ENCODE results near the gene CACNA1D.

The CACNA1D gene

GRCh38 chr3:53764026-53764775, 269.8 kb downstream of the CACNA1D start:
- no peak for DNase-seq

GRCh38 chr3:53765753-53766152, 271.3 kb downstream of the CACNA1D start:
- DNase-seq, result no peak

DNA sequence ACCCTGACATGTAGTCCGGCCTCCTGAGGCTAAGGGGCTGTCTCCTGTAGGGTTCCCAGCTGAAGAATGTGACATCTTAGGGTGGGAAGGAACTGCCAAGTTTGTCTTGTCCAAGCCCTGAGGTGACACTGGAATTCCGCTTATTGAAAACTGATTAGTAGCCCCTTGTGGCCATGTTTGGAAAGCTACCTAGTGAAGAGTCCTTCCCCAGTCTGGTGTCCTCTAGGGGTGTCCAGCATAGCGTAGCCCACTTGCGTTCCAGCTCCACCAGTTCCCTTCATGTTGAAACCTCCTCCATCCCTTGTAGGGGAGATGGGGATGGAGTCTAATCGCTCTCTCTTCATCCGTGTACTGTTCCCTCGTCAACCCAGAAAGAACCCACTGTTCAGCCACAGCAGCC, 272.3 kb downstream of the CACNA1D start:
- no peak for DNase-seq

DNA sequence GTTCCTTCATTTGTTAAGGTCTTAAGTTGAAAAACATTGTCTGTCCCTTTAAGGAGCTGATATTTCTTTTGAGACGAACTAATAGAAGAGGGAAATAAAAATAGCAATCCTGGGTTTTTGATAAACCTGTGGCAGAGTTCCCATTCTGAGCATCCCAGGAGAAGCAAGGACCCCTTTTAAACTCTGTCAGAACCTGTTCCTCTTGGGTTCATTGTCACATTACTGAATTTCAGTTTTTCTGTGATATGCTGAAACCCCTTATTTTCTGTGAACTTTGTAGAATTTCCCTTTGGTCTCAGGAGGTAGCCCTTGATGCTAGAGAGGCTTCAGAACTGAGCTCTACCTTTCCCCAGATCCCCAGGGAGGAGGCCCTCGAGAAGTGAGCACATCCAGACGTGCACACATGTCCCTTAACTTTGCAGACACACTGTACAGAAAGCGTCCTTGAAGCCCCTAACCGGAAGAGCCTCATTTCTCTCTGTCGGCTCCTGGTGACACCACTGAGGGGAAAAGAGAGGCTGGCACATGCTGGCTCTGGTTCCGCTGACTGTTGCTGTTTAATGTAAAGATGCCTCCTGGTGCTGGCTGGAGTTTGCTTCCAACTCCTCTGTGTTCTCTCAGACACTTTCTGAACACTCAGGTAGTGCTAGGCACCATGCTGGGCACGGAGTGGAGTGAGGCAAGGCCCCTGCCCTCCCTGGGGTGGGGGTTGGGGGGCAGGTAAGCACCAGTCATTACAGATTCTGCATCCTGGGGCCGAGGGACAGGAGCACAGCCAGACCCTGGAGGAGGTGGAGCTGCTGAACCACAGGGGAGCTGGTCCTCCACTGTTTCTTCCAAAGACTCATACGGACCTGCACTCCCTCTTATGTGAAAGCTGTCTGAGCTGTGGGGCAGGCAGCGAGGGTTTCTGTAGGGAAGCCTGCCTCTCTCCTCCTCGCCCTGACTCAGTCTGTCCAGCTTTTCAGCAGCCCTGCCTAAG, 274.4 kb downstream of the CACNA1D start:
- DNase-seq, result no peak

- DNase-seq, result no peak
These were observed 278.2 kb downstream of the CACNA1D start for GRCh38 chr3:53772562-53772961.

GRCh38 chr3:53773021-53773436, 278.6 kb downstream of the CACNA1D start:
- no peak for DNase-seq

- no peak for DNase-seq
These were observed 279.4 kb downstream of the CACNA1D start for GRCh38 chr3:53773611-53774368.

- DNase-seq, result no peak
These were observed 280.0 kb downstream of the CACNA1D start for GRCh38 chr3:53774414-53774813.

DNA sequence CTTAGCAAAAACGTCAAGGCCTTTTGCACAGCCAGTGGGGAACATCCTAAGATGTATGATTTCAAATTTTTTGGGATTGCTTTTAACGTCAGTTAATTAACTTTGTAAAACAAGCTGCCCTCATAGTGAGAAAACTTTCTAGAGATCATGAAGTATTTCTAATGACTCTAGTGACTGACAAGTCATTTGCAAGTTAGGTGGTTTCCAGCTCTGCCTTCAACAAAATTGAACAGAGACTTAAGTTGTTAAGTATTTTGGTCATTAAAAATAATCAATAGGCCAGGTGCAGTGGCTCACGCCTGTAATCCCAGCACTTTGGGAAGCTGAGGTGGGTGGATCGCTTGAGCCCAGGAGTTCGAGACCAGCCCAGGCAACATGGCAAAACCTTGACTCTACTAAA, 280.6 kb downstream of the CACNA1D start:
- no peak for DNase-seq

DNA sequence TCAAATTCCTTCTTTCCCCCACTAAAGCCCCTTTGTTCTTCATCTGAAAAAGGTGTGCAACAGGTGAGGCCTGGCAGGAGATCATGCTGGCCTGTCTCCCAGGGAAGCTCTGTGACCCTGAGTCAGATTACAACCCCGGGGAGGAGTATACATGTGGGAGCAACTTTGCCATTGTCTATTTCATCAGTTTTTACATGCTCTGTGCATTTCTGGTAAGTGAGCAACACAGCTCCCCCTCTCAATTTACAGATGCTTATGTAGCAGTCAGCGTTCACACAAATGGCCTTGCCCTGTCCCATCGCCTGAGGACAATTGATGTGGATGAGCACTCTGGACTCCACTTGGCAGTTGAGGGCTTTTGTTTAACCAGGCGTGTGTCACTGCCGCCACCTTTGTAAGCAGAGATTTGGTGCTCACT, 281.4 kb downstream of the CACNA1D start:
- DNase-seq, result no peak

DNA sequence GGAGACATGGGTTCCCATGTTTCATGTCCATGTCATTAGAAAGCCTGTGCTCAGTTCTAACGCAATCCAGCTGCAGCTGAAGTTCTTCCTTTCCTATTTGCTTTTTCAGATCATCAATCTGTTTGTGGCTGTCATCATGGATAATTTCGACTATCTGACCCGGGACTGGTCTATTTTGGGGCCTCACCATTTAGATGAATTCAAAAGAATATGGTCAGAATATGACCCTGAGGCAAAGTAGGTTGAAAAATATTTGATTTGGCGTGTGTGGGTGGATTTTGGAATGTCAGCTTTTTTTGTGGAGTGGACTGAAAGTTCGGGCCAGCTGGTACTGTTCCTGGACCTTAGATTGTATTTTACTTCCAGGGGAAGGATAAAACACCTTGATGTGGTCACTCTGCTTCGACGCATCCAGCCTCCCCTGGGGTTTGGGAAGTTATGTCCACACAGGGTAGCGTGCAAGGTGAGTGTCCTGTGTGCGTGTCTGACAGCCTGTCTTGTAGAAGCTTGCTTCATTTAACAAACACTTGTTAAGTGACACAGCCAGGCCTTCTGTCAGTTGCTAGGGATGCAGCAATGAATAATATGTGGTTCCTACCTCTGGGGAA, 282.2 kb downstream of the CACNA1D start:
- DNase-seq, result no peak

- no peak for DNase-seq
These were observed 283.1 kb downstream of the CACNA1D start for GRCh38 chr3:53777468-53777867.

- DNase-seq, result no peak
These were observed 283.7 kb downstream of the CACNA1D start for GRCh38 chr3:53778153-53778552.

DNA sequence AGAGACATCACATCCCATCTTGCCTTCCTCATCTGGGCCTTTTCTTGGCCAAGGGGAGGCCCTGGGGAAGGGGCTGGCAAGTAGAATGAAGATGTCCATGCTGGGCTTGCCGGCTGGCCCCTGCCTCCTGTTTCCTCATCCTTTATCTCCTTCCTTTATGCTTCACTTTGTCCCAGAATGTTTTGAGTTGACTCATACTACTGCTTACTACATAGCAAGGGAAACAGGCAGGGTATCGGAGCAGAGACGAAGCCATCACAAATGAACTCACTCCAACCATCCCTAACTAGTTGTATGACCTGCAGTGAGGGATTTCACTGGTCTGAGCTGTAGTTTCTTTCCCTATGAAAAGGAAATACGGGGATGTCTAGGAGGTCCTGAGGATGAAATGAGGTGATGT, 285.8 kb downstream of the CACNA1D start:
- DNase-seq, result no peak

- DNase-seq, result no peak
These were observed 286.4 kb downstream of the CACNA1D start for GRCh38 chr3:53780806-53781205.

DNA sequence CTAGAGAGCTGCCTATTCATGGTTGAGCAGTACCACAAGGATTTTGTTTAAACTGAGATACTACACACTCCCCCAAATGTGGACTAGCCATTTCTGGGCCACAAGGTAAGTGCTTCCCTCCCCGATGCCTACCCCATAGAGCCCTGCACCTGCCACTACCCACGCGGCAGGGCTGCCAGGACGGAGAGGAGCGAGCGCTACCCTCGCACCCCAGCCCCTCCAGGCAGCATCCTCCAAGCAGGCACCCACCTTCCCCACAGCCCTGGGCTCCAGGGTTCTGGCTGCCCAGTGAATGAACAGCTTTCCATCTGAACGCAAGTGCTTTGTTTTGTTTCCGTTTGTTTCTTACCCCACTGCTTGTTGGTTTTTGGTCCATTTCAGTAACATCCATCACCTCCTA, 292.6 kb downstream of the CACNA1D start:
- DNase-seq, result no peak

DNA sequence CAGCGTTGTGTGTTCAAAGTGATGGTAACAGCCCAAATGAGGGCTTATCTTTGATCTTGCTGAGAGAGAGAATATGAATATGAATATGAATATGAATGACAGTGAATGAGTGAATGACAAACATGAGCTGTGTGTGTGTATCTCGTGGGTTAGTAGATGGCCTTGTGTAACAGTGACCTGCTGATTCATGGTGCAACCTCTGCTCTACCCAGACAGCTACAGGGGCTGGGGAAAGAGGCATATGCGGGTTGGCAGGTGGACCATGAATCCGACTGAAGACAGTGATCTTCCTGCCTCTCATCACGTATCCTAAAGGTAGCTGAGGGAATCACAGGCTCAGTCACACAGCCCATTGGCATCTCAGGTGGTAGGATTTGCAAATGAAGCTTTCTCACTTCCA, 293.6 kb downstream of the CACNA1D start:
- no peak for DNase-seq

GRCh38 chr3:53789459-53789858, 295.0 kb downstream of the CACNA1D start:
- no peak for DNase-seq

DNA sequence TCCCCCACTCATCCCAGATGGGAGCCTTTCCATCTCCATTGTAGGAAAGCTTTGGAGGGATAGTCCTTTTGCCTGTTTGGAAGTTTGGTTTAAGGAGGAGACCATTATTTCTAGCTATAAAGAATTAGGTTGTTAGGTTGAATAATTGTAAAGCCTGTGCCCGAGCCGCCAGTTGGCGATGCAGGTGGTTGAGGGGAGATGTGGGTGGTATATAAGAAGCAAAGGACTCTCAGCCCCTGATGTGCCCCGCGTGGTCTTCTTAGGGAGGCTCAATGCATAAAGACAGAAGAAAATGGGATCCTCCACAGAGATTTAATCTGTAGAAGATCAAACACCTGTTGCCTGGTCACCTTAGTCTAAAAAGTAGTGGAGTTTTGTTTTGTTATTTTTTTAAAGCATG, 296.1 kb downstream of the CACNA1D start:
- DNase-seq, result no peak

- DNase-seq, result no peak
These were observed 296.9 kb downstream of the CACNA1D start for GRCh38 chr3:53791317-53791716.

GRCh38 chr3:53792866-53793265, 298.5 kb downstream of the CACNA1D start:
- no peak for DNase-seq

DNA sequence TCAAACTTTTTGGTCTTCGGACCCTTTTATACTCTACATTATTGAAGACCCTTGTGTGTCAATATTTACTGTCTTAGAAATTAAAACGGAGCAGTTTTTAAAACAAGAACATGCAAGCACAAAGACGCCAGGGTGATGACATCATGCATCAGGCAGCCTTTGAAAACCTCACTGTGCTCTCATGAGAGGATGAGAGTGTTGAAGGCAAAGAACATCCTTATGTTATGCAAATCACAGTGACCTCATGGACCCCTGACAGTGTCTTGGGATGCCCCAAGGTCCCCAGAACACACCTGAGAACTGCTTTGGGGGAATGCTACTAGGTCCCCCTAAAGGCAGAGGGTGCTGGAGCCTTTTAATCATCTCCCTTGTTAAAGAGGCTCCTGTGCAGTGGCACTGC, 300.2 kb downstream of the CACNA1D start:
- no peak for DNase-seq

DNA sequence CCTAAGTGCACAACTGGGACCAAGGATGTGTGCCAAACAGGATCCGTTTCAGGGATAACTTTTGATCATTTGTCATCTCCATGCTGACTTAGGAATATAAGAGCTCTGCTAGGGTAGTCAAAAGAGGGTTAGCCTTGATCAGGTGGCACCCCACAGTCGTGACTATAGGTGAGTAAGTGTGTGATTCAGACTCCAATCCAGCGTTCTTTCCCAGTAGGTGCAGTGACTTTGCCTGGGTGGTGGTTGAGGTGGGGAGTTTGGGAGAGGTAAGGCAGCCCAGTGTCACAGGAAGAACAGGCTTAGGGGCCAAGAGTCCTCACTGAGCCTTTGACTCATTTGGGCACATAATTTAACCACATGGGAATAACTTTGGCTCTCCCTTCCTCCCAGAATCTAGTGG, 300.8 kb downstream of the CACNA1D start:
- DNase-seq, result no peak
